Chondrocyte (in vitro differentiated cells): Measurements from ENCODE around the gene FMNL3. TPM values are rescaled to one million over a fixed set of nuclear protein-coding genes. Genes with fewer than 3 reads are reported as not detected.

Experiments used
- DNase-seq: peaks from one replicate; pipeline ENCODE4 v3.0.0; 2021; ENCODE audit warnings: mixed read lengths, low spot score
- H3K27ac Mint-ChIP-seq: one replicate; pipeline ENCODE4 v1.8.0; 2021; ENCODE audit warnings: mild to moderate bottlenecking, moderate library complexity, mixed read lengths; ENCODE audit not compliant: unreplicated experiment
- H3K27me3 Mint-ChIP-seq: 2 replicates; pipeline ENCODE4 v1.8.0; 2021; ENCODE audit warnings: low read depth, mixed read lengths
- H3K36me3 Mint-ChIP-seq: 2 replicates; pipeline ENCODE4 v1.8.0; 2021; ENCODE audit warnings: low read depth, mixed read lengths
- H3K4me1 Mint-ChIP-seq: 2 replicates; pipeline ENCODE4 v1.8.0; 2021; ENCODE audit warnings: low read depth, mild to moderate bottlenecking, mixed read lengths
- H3K4me3 Mint-ChIP-seq: one replicate; pipeline ENCODE4 v1.8.0; 2021; ENCODE audit warnings: mild to moderate bottlenecking, moderate library complexity, mixed read lengths; ENCODE audit not compliant: unreplicated experiment
- H3K9me3 Mint-ChIP-seq: 2 replicates; pipeline ENCODE4 v1.8.0; 2021; ENCODE audit warnings: low read depth, mixed read lengths
- CTCF ChIP-seq: fragments of 200-600 bp; sonication (generic); IDR thresholded peaks from 2 replicates; pipeline ENCODE4 v1.5.0; 2021; ENCODE audit warnings: antibody characterized with exemption, mild to moderate bottlenecking, moderate library complexity
- total RNA-seq: library from RNA; stranded (reverse); gene quantifications from 3 replicates; pipeline ENCODE4 v1.2.1, GENCODE V29; 2021

The FMNL3 gene
- total RNA-seq, 1 donor from 2014 or later: 55.6 TPM

GRCh38 chr12:49587174-49587908, 119.9 kb downstream of the FMNL3 start:
- H3K4me3 Mint-ChIP-seq: no peak overlapping the region
- peaks cover 8% of the 10 kb centered on the region for H3K9me3 Mint-ChIP-seq
- no peak for DNase-seq
- H3K4me1 Mint-ChIP-seq: peaks cover 54% of the 10 kb centered on the region
- no peak overlapping the region for H3K27ac Mint-ChIP-seq
- H3K27me3 Mint-ChIP-seq: no peaks in the 10 kb centered on the region
- H3K36me3 Mint-ChIP-seq: peaks cover 6% of the 10 kb centered on the region
- TF ChIP-seq CTCF: no peak

Other genes with a start within 250 kb of the FMNL3 start
- gene KCNH3, start 168.4 kb downstream of the FMNL3 start, total RNA-seq: 0.10 to 0.27 TPM in 2 of 3 replicates, not detected in the other
- gene MCRS1, start 139.3 kb downstream of the FMNL3 start, total RNA-seq: 44.9 to 55.9 TPM (median 47.2 TPM) in 3 replicates
- 0.27 to 0.51 TPM (median 0.46 TPM) in 3 replicates for gene FAM186B, start 101.8 kb downstream of the FMNL3 start, total RNA-seq
- gene PRPF40B, start 83.8 kb downstream of the FMNL3 start, total RNA-seq: 12.5 to 23.9 TPM (median 15.1 TPM) in 3 replicates
- gene TMBIM6, start 34.2 kb upstream of the FMNL3 start, total RNA-seq: 321 to 344 TPM (median 335 TPM) in 3 replicates
- 36.3 to 47.6 TPM (median 46.0 TPM) in 3 replicates for gene NCKAP5L, start 121.0 kb upstream of the FMNL3 start, total RNA-seq
- 3.1 to 3.3 TPM (median 3.3 TPM) in 3 replicates for gene BCDIN3D, start 135.7 kb upstream of the FMNL3 start, total RNA-seq
- gene FAIM2, start 196.5 kb upstream of the FMNL3 start, total RNA-seq: 0.47 to 1.3 TPM (median 0.74 TPM) in 3 replicates
- not detected in 3 replicates for gene AQP2, start 243.3 kb upstream of the FMNL3 start, total RNA-seq